8988T (cell line): Measurements from ENCODE around the gene RGS7.
"Not testable (repeated sequence)": the region's sequence is repeated elsewhere in the genome, so short reads cannot be mapped to it uniquely, and the experiment has no call there.

Experiments
- DNase-seq: peaks from one replicate; pipeline ENCODE4 v3.0.0; 2011

Gene RGS7

GRCh38 chr1:240763095-240763494, 593.9 kb downstream of the RGS7 start:
- not testable (repeated sequence) for DNase-seq

DNA sequence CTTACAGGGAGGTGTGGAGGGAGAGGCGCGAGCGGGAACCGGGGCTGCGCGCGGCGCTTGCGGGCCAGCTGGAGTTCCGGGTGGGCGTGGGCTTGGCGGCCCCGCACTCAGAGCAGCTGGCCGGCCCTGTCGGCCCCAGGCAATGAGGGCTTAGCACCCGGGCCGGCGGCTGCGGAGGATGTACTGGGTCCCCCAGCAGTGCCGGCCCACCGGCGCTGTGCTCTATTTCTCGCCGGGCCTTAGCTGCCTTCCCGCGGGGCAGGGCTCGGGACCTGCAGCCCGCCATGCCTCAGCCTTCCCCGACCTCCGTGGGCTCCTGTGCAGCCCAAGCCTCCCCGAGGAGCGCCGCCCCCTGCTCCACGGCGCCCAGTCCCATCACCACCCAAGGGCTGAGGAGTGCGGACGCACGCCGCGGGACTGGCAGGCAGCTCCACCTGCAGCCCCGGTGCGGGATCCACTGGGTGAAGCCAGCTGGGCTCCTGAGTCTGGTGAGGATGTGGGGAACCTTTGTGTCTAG, 594.5 kb downstream of the RGS7 start:
- not testable (repeated sequence) for DNase-seq

DNA sequence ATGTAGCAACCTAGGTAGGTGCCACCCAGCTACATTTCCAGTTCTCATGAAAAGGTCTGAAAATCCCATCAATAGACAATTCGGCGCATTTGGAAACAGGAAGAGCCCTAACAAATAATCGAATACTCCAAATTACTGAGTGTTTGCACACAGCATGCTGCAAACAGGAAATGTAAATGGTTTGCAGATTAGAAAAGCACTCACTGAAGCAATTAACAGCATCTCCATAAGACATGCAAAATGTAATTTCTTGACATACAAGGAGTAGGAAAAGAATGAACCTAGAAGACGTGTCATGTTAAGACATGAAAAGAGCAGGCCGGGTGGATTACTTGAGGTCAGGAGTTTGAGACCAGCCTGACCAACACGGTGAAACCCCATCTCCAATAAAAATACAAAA, 598.2 kb downstream of the RGS7 start:
- not testable (repeated sequence) for DNase-seq

DNA sequence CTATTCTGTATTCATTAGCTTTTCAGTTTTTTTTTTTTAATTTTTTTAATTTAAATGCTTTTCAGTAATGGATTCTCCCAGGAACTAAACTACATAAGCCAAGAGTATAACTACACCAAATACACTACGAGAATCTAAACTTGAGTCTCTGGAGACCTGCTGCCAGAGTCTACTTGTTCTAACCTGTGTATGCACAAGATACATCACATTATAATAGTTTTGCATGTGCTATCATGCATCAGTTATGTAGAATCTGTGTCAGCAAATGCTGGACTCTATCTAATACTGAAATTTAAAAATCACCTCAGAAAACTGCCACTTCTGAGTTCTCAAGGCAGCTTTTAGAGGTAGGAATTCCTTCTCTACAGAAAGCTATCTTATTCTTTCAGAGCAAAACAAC, 598.7 kb downstream of the RGS7 start:
- no peak for DNase-seq

GRCh38 chr1:240747907-240748306, 609.1 kb downstream of the RGS7 start:
- no peak for DNase-seq

DNA sequence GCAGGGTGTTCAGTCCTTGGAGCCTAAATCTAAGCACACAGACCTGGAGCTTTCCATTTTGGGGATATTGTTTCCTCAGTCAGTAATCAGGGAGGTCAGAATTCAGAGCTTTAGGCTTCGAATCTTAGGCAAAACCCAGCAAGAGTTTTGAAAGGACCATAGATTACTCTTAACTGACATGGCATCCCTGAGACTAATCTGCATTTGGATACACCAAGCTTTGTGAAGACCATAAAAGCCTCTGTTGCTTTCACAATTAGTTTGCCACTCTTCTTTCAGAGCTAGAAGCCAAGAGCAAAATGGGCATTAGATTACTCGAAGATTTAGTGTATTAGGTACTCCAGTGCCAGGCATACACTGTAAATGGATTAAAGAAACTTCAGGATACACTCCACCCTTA, 613.3 kb downstream of the RGS7 start:
- no peak for DNase-seq

DNA sequence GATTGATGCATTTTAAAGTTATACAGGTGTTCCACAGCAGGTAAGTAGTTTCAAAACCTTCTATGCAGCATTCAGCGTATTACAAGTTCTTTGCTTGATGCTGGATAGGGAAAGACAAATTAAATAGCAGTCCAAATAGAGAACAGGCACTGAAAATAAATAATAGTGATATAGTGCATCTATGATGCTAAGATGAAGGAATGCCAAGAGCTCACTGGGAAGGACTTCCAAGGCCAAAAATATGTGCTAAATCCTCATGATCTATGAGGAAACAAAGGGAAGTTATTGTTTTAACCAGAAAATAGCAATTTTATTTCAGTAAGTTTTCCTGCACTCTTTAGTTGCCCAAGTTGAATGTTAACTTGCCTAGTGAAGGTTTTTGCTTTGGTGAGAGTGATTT, 617.3 kb downstream of the RGS7 start:
- no peak for DNase-seq

GRCh38 chr1:240739139-240739538, 617.9 kb downstream of the RGS7 start:
- no peak for DNase-seq

DNA sequence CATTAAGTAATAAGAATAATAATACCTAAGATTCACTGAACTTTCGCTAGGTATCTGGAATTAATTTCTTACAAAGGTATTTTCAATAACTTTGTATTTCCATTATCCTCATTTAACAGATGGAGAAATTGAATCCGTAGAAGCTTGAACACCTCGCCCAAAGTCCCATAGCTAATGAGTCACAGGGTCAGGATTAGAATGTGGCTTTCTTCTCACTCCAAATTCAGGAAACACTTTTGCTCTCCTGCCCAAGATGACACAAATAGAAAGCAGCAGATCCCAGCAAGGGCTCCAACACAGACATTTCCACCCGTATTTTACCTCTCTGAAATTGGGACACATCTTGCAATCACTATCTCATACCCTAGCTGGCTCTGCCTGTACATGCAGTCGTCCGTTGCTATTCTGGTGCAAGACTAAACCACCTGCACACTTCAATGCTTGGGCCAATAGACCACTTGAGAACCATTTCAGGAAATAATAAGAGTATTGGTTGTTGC, 619.2 kb downstream of the RGS7 start:
- DNase-seq: no peak

- no peak for DNase-seq
These were observed 619.7 kb downstream of the RGS7 start for GRCh38 chr1:240737298-240737697.

DNA sequence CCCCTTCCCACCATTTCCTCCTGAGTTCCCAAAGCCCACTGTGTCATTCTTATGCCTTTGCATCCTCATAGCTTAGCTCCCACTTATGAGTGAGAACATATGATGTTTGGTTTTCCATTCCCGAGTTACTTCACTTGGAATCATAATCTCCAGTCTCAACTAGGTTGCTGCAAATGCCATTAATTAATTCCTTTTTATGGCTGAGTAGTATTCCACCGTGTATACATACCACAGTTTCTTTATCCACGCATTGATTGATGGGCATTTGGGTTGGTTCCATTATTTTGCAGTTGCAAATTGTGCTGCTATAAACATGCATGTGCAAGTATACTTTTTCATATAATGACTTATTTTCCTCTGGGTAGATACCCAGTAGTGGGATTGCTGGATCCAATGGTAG, 622.3 kb downstream of the RGS7 start:
- DNase-seq: not testable (repeated sequence)

DNA sequence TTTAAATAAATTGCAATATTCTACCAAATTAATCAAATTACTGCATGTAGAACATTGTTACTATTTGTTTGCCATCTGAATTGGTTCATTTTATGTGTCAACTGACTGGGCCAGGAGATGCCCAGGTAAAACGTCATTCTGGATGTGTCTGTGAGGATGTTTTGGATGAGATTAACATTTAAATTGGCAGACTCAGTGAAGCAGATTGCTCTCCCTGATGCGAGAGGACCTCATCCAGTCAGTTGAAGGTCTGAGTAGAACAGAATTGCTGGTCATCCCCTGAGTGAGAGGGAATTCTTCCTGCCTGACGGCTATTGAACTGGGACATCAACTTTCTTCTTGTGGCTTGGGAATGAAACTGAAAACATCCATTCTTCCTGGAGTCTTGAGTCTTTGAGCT, 623.0 kb downstream of the RGS7 start:
- DNase-seq: no peak

DNA sequence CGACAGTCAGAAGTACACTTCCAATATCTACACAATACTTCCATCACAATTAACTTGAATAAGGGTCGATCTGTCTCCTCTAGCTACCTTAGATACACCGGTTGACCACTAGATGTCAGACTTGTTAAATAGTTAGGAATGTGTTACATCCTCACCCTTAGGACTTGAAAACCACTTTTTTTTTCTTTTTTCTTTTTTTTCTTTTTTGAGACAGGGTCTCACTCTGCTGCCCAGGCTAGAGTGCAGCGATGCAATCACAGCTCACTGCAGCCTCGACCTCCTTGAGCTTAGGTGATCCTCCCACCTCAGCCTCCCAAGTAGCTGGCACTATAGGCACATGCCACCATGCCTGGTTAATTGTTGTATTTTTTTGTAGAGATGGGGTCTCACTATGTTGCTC, 624.6 kb downstream of the RGS7 start:
- peak; percentile 25 for DNase-seq
